GM12878 (cell line): Measurements from ENCODE around the gene L3MBTL1.

ENCODE experiments used
- ESRRA ChIP-seq: IDR thresholded peaks from 2 replicates; pipeline ENCODE4 v1.6.1; 2012; ENCODE audit warnings: mild to moderate bottlenecking, low read length, improper control_type of control experiment
- EZH2 ChIP-seq: IDR thresholded peaks from 2 replicates; pipeline ENCODE4 v1.6.1; 2012; ENCODE audit warnings: low read depth, mild to moderate bottlenecking, control low read depth, inconsistent platforms, low read length, borderline replicate concordance; ENCODE audit not compliant: control insufficient read depth
- FOXM1 ChIP-seq: IDR thresholded peaks from 2 replicates; pipeline ENCODE4 v1.6.1; 2012; ENCODE audit warnings: low read depth, mild to moderate bottlenecking, inconsistent platforms, low read length, moderate library complexity
- HDAC6 ChIP-seq: fragments of 200-600 bp; sonication (generic); IDR thresholded peaks from one replicate; pipeline ENCODE4 v1.8.0; 2017; ENCODE audit warnings: antibody characterized with exemption; ENCODE audit not compliant: unreplicated experiment
- POLR2A ChIP-seq: IDR thresholded peaks from 2 replicates; pipeline ENCODE4 v1.6.1; 2011; ENCODE audit warnings: low read depth, mild to moderate bottlenecking, low read length
- RAD21 ChIP-seq: IDR thresholded peaks from 2 replicates; pipeline ENCODE4 v1.6.1; 2011; ENCODE audit warnings: mild to moderate bottlenecking, low read depth, low read length, moderate library complexity; ENCODE audit not compliant: insufficient read depth
- RFX5 ChIP-seq: IDR thresholded peaks from 2 replicates; pipeline ENCODE4 v1.6.1; 2011; ENCODE audit warnings: low read depth, low read length, improper control_type of control experiment
- TCF12 ChIP-seq: IDR thresholded peaks from 2 replicates; pipeline ENCODE4 v1.6.1; 2011; ENCODE audit warnings: low read depth, mild to moderate bottlenecking, low read length
- ZNF384 ChIP-seq: IDR thresholded peaks from 2 replicates; pipeline ENCODE4 v1.6.1; 2012; ENCODE audit warnings: low read depth, mild to moderate bottlenecking, low read length, improper control_type of control experiment, borderline replicate concordance
- TF ChIP-seq, protein P1 (sequence below): fragments of 450-650 bp; IDR thresholded peaks from 2 replicates; pipeline ENCODE4 v1.6.1; 2017; ENCODE audit warnings: mild to moderate bottlenecking, low read depth, inconsistent platforms; ENCODE audit not compliant: poor library complexity, severe bottlenecking
- TF ChIP-seq, protein P2 (sequence below): IDR thresholded peaks from 2 replicates; pipeline ENCODE4 v1.6.1; 2011; ENCODE audit warnings: low read depth, low read length, improper control_type of control experiment, borderline replicate concordance
- TF ChIP-seq, protein P3 (sequence below): IDR thresholded peaks from 2 replicates; pipeline ENCODE4 v1.6.1; 2011; ENCODE audit warnings: borderline replicate concordance, low read depth, mild to moderate bottlenecking, moderate library complexity, low read length; ENCODE audit not compliant: insufficient read depth, poor library complexity, severe bottlenecking
- TF ChIP-seq, protein P4 (sequence below): fragments of 150-350 bp; IDR thresholded peaks from 2 replicates; pipeline ENCODE4 v1.6.1; 2016; ENCODE audit warnings: low read depth, low read length

GRCh38 chr20:43520074-43520630, 12.7 kb downstream of the L3MBTL1 start:
- TF ChIP-seq POLR2A (no peak), RAD21 (no peak), HDAC6 (no peak), ESRRA (no peak), RFX5 (no peak), TCF12 (no peak), FOXM1 (no peak), ZNF384 (no peak), EZH2 (no peak)
- TF ChIP-seq, protein P1, sequence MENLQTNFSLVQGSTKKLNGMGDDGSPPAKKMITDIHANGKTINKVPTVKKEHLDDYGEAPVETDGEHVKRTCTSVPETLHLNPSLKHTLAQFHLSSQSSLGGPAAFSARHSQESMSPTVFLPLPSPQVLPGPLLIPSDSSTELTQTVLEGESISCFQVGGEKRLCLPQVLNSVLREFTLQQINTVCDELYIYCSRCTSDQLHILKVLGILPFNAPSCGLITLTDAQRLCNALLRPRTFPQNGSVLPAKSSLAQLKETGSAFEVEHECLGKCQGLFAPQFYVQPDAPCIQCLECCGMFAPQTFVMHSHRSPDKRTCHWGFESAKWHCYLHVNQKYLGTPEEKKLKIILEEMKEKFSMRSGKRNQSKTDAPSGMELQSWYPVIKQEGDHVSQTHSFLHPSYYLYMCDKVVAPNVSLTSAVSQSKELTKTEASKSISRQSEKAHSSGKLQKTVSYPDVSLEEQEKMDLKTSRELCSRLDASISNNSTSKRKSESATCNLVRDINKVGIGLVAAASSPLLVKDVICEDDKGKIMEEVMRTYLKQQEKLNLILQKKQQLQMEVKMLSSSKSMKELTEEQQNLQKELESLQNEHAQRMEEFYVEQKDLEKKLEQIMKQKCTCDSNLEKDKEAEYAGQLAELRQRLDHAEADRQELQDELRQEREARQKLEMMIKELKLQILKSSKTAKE, result no peak
- TF ChIP-seq, protein P2, sequence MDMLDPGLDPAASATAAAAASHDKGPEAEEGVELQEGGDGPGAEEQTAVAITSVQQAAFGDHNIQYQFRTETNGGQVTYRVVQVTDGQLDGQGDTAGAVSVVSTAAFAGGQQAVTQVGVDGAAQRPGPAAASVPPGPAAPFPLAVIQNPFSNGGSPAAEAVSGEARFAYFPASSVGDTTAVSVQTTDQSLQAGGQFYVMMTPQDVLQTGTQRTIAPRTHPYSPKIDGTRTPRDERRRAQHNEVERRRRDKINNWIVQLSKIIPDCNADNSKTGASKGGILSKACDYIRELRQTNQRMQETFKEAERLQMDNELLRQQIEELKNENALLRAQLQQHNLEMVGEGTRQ, result no peak
- TF ChIP-seq, protein P3, sequence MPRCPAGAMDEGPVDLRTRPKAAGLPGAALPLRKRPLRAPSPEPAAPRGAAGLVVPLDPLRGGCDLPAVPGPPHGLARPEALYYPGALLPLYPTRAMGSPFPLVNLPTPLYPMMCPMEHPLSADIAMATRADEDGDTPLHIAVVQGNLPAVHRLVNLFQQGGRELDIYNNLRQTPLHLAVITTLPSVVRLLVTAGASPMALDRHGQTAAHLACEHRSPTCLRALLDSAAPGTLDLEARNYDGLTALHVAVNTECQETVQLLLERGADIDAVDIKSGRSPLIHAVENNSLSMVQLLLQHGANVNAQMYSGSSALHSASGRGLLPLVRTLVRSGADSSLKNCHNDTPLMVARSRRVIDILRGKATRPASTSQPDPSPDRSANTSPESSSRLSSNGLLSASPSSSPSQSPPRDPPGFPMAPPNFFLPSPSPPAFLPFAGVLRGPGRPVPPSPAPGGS, result no peak
- TF ChIP-seq, protein P4, sequence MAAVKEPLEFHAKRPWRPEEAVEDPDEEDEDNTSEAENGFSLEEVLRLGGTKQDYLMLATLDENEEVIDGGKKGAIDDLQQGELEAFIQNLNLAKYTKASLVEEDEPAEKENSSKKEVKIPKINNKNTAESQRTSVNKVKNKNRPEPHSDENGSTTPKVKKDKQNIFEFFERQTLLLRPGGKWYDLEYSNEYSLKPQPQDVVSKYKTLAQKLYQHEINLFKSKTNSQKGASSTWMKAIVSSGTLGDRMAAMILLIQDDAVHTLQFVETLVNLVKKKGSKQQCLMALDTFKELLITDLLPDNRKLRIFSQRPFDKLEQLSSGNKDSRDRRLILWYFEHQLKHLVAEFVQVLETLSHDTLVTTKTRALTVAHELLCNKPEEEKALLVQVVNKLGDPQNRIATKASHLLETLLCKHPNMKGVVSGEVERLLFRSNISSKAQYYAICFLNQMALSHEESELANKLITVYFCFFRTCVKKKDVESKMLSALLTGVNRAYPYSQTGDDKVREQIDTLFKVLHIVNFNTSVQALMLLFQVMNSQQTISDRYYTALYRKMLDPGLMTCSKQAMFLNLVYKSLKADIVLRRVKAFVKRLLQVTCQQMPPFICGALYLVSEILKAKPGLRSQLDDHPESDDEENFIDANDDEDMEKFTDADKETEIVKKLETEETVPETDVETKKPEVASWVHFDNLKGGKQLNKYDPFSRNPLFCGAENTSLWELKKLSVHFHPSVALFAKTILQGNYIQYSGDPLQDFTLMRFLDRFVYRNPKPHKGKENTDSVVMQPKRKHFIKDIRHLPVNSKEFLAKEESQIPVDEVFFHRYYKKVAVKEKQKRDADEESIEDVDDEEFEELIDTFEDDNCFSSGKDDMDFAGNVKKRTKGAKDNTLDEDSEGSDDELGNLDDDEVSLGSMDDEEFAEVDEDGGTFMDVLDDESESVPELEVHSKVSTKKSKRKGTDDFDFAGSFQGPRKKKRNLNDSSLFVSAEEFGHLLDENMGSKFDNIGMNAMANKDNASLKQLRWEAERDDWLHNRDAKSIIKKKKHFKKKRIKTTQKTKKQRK, result no peak
